ENCODE data around the gene SKI.
A peak's percentile ranks its signal among the peaks of the same experiment; 100 is the strongest.

The SKI gene

GRCh38 chr1:2314803-2315673, 86.9 kb downstream of the SKI start:
- Histone ChIP-seq H3K27ac (replicated peaks; ENCODE audit: low read length) (peak overlapping the region; percentile 84), H3K27me3 (ENCODE audit: control insufficient read depth in 3 of 3, insufficient read depth in 3 of 3, low read depth in 1 of 3, low read length in 3 of 3) (no peaks in the 10 kb centered on the region), H3K14ac (ENCODE audit: low read length) (peak overlapping the region; percentile 95), H2BK5ac (ENCODE audit: low read length) (peak overlapping the region; percentile 96), H3K18ac (ENCODE audit: low read length) (peak overlapping the region; percentile 97), H4K8ac (ENCODE audit: low read depth, low read length) (peak overlapping the region; percentile 86), H3K4me2 (ENCODE audit: insufficient read depth, low read length, poor library complexity, severe bottlenecking) (peak overlapping the region; percentile 66), H4K91ac (ENCODE audit: low read depth, low read length, poor library complexity) (peak overlapping the region; percentile 11), H3K4me3 (ENCODE audit: low read length in 2 of 2) (peak overlapping the region; percentile 54 to 68), H3K9me3 (replicated peaks in 1 of 2; ENCODE audit: control insufficient read depth in 2 of 2, insufficient read depth in 1 of 2, low read depth in 1 of 2, low read length in 2 of 2) (no peaks in the 10 kb centered on the region), H2AFZ (ENCODE audit: low read length) (peak overlapping the region; percentile 76), H3K4me1 (ENCODE audit: control insufficient read depth in 2 of 2, insufficient read depth in 1 of 2, low read depth in 1 of 2, low read length in 2 of 2) (peaks cover 50 to 75% of the 10 kb centered on the region in 2 donors), H2BK120ac (ENCODE audit: low read depth, low read length) (peak overlapping the region; percentile 93), H3K79me1 (ENCODE audit: low read depth, low read length) (peaks cover 7% of the 10 kb centered on the region), H2BK12ac (ENCODE audit: low read length) (peak overlapping the region; percentile 100), H2BK15ac (ENCODE audit: low read length) (peak overlapping the region; percentile 100), H3K36me3 (replicated peaks in 1 of 2; ENCODE audit: control insufficient read depth in 2 of 2, insufficient read depth in 2 of 2, low read length in 2 of 2) (no peaks in the 10 kb centered on the region), H2AK5ac (ENCODE audit: low read depth, low read length) (peak overlapping the region; percentile 100), H3K9ac (ENCODE audit: low read depth, low read length, poor library complexity) (peak overlapping the region; percentile 53), H3K23ac (ENCODE audit: low read depth, low read length, poor library complexity) (peak overlapping the region; percentile 95), H3K4ac (ENCODE audit: low read length) (peak overlapping the region; percentile 97)
- DNase-seq (ENCODE audit: low spot score) = peak; percentile 57
- WGBS, 2 donors (ENCODE audit: extremely low coverage in 2 of 2, insufficient read length in 2 of 2, insufficient replicate concordance in 1 of 2) = no CpG with 5 or more reads among the region's 91 CpGs

- Histone ChIP-seq H2BK15ac (ENCODE audit: low read length) (peak overlapping the region; percentile 100), H2BK5ac (ENCODE audit: low read length) (peak overlapping the region; percentile 96), H2BK12ac (ENCODE audit: low read length) (peak overlapping the region; percentile 100), H3K4me2 (ENCODE audit: insufficient read depth, low read length, poor library complexity, severe bottlenecking) (peak overlapping the region; percentile 31), H4K8ac (ENCODE audit: low read depth, low read length) (peak overlapping the region; percentile 86), H3K27ac (replicated peaks; ENCODE audit: low read length) (peak overlapping the region; percentile 71), H3K79me1 (ENCODE audit: low read depth, low read length) (peaks cover 7% of the 10 kb centered on the region), H3K4me3 (ENCODE audit: low read length in 2 of 2) (no peak overlapping the region), H3K9me3 (replicated peaks in 1 of 2; ENCODE audit: control insufficient read depth in 2 of 2, insufficient read depth in 1 of 2, low read depth in 1 of 2, low read length in 2 of 2) (no peaks in the 10 kb centered on the region), H3K4me1 (ENCODE audit: control insufficient read depth in 2 of 2, insufficient read depth in 1 of 2, low read depth in 1 of 2, low read length in 2 of 2) (peaks cover 52 to 83% of the 10 kb centered on the region in 2 donors), H3K27me3 (ENCODE audit: control insufficient read depth in 3 of 3, insufficient read depth in 3 of 3, low read depth in 1 of 3, low read length in 3 of 3) (no peaks in the 10 kb centered on the region), H3K4ac (ENCODE audit: low read length) (peak overlapping the region; percentile 97), H3K9ac (ENCODE audit: low read depth, low read length, poor library complexity) (peak overlapping the region; percentile 53), H2AK5ac (ENCODE audit: low read depth, low read length) (peak overlapping the region; percentile 100), H3K14ac (ENCODE audit: low read length) (peak overlapping the region; percentile 95), H2AFZ (ENCODE audit: low read length) (peak overlapping the region; percentile 76), H3K23ac (ENCODE audit: low read depth, low read length, poor library complexity) (peak overlapping the region; percentile 95), H4K91ac (ENCODE audit: low read depth, low read length, poor library complexity) (peak overlapping the region; percentile 11), H2BK120ac (ENCODE audit: low read depth, low read length) (peak overlapping the region; percentile 93), H3K36me3 (replicated peaks in 1 of 2; ENCODE audit: control insufficient read depth in 2 of 2, insufficient read depth in 2 of 2, low read length in 2 of 2) (no peaks in the 10 kb centered on the region), H3K18ac (ENCODE audit: low read length) (peak overlapping the region; percentile 97)
- DNase-seq (ENCODE audit: low spot score) = no peak
- no CpG with 5 or more reads among the region's 21 CpGs for WGBS, 2 donors (ENCODE audit: extremely low coverage in 2 of 2, insufficient read length in 2 of 2, insufficient replicate concordance in 1 of 2)
Measured at GRCh38 chr1:2315674-2316450, 87.7 kb downstream of the SKI start.

GRCh38 chr1:2316451-2316961, 88.4 kb downstream of the SKI start:
- Histone ChIP-seq H3K4me3 (ENCODE audit: low read length in 2 of 2) (no peak overlapping the region), H3K36me3 (replicated peaks in 1 of 2; ENCODE audit: control insufficient read depth in 2 of 2, insufficient read depth in 2 of 2, low read length in 2 of 2) (no peaks in the 10 kb centered on the region), H3K4me2 (ENCODE audit: insufficient read depth, low read length, poor library complexity, severe bottlenecking) (no peak overlapping the region), H3K9ac (ENCODE audit: low read depth, low read length, poor library complexity) (peak overlapping the region; percentile 79), H3K14ac (ENCODE audit: low read length) (peak overlapping the region; percentile 95), H3K27ac (replicated peaks; ENCODE audit: low read length) (peak overlapping the region; percentile 48), H3K79me1 (ENCODE audit: low read depth, low read length) (peaks cover 7% of the 10 kb centered on the region), H2BK12ac (ENCODE audit: low read length) (peak overlapping the region; percentile 100), H2AK5ac (ENCODE audit: low read depth, low read length) (peak overlapping the region; percentile 100), H3K4me1 (ENCODE audit: control insufficient read depth in 2 of 2, insufficient read depth in 1 of 2, low read depth in 1 of 2, low read length in 2 of 2) (peaks cover 53 to 84% of the 10 kb centered on the region in 2 donors), H2BK15ac (ENCODE audit: low read length) (peak overlapping the region; percentile 100), H3K4ac (ENCODE audit: low read length) (no peak overlapping the region), H3K9me3 (replicated peaks in 1 of 2; ENCODE audit: control insufficient read depth in 2 of 2, insufficient read depth in 1 of 2, low read depth in 1 of 2, low read length in 2 of 2) (no peaks in the 10 kb centered on the region), H3K18ac (ENCODE audit: low read length) (peak overlapping the region; percentile 97), H2BK120ac (ENCODE audit: low read depth, low read length) (peak overlapping the region; percentile 93), H3K23ac (ENCODE audit: low read depth, low read length, poor library complexity) (peak overlapping the region; percentile 95), H4K8ac (ENCODE audit: low read depth, low read length) (peak overlapping the region; percentile 76), H2AFZ (ENCODE audit: low read length) (peak overlapping the region; percentile 53), H4K91ac (ENCODE audit: low read depth, low read length, poor library complexity) (peak overlapping the region; percentile 11), H2BK5ac (ENCODE audit: low read length) (peak overlapping the region; percentile 96), H3K27me3 (ENCODE audit: control insufficient read depth in 3 of 3, insufficient read depth in 3 of 3, low read depth in 1 of 3, low read length in 3 of 3) (no peaks in the 10 kb centered on the region)
- DNase-seq (ENCODE audit: low spot score) = no peak
- no CpG with 5 or more reads among the region's 16 CpGs for WGBS, 2 donors (ENCODE audit: extremely low coverage in 2 of 2, insufficient read length in 2 of 2, insufficient replicate concordance in 1 of 2)

Measured in neuronal stem cell (in vitro differentiated cells).